GM18502 (cell line): ENCODE measurements around the gene ANO4.
"Not testable (repeated sequence)": the region's sequence is repeated elsewhere in the genome, so short reads cannot be mapped to it uniquely, and the experiment has no call there.

Experiments
- ATAC-seq: cut with Tn5 transposase; IDR thresholded peaks from one replicate; pipeline ENCODE4 v1.9.1; 2021; ENCODE audit warnings: mild to moderate bottlenecking; ENCODE audit not compliant: unreplicated experiment, poor library complexity

Gene ANO4

GRCh38 chr12:101019667-101020066 lies 225.1 kb downstream of the ANO4 start:
- ATAC-seq, result no peak

- no peak for ATAC-seq
Measured at GRCh38 chr12:101021442-101021841, 226.9 kb downstream of the ANO4 start.

- ATAC-seq, result no peak
Measured at GRCh38 chr12:101021911-101022388, 227.4 kb downstream of the ANO4 start.

- ATAC-seq, result no peak
Measured at GRCh38 chr12:101027200-101027599, 232.6 kb downstream of the ANO4 start.

GRCh38 chr12:101027816-101028215 lies 233.2 kb downstream of the ANO4 start:
- ATAC-seq, result no peak

GRCh38 chr12:101038289-101038871 lies 243.8 kb downstream of the ANO4 start:
- peak; percentile 77 for ATAC-seq

GRCh38 chr12:101039848-101040531 lies 245.4 kb downstream of the ANO4 start:
- no peak for ATAC-seq

- no peak for ATAC-seq
Measured at GRCh38 chr12:101040936-101041335, 246.4 kb downstream of the ANO4 start.

- no peak for ATAC-seq
Measured at GRCh38 chr12:101042211-101042610, 247.6 kb downstream of the ANO4 start.

- ATAC-seq, result no peak
Measured at GRCh38 chr12:101044512-101045059, 250.0 kb downstream of the ANO4 start.

- no peak for ATAC-seq
Measured at GRCh38 chr12:101045486-101046464, 251.2 kb downstream of the ANO4 start.

GRCh38 chr12:101047652-101048051 lies 253.1 kb downstream of the ANO4 start:
- ATAC-seq, result no peak

GRCh38 chr12:101050631-101051030 lies 256.1 kb downstream of the ANO4 start:
- ATAC-seq, result no peak

GRCh38 chr12:101051151-101051550 lies 256.6 kb downstream of the ANO4 start:
- no peak for ATAC-seq

- no peak for ATAC-seq
Measured at GRCh38 chr12:101051901-101052550, 257.4 kb downstream of the ANO4 start.

GRCh38 chr12:101053203-101053602 lies 258.6 kb downstream of the ANO4 start:
- no peak for ATAC-seq

GRCh38 chr12:101055940-101056339 lies 261.4 kb downstream of the ANO4 start:
- no peak for ATAC-seq

- not testable (repeated sequence) for ATAC-seq
Measured at GRCh38 chr12:101062508-101062907, 267.9 kb downstream of the ANO4 start.

- ATAC-seq, result no peak
Measured at GRCh38 chr12:101064721-101065120, 270.1 kb downstream of the ANO4 start.

- no peak for ATAC-seq
Measured at GRCh38 chr12:101066489-101066888, 271.9 kb downstream of the ANO4 start.
